Activated CD8-positive, alpha-beta T cell treated with anti-CD3 and anti-CD28 coated beads, Interleukin-2, amount 10 ng/mL, durations not matched to agents 7 days and 5 days (primary cell): ENCODE data around the gene RGS10. TPM values are rescaled to one million over a fixed set of nuclear protein-coding genes. Genes with fewer than 3 reads are reported as not detected.
A peak's percentile ranks its signal among the peaks of the same experiment; 100 is the strongest.

Source experiments
- ATAC-seq: fragments of 150-1000 bp; cut with Tn5 transposase; one replicate; pipeline ENCODE4 v1.10.0; 2021; ENCODE audit warnings: moderate library complexity
- CTCF ChIA-PET: fragments of 350-600 bp; sonication (Branson Sonifier 250); formaldehyde crosslinking; loops from one replicate; lab custom pipeline; 2021; ENCODE audit warnings: antibody characterized with exemption; lab: Charles Lee
- POLR2A ChIA-PET: fragments of 350-600 bp; sonication (Branson Sonifier 250); formaldehyde crosslinking; loops from one replicate; lab custom pipeline; 2021; ENCODE audit warnings: antibody characterized with exemption; lab: Charles Lee
- DNase-seq: peaks from one replicate; pipeline ENCODE4 v3.0.0-alpha.2; 2020
- H3K27ac Mint-ChIP-seq: one replicate; pipeline ENCODE4 v1.8.0; 2021; ENCODE audit warnings: mild to moderate bottlenecking, mixed read lengths
- H3K27me3 Mint-ChIP-seq: one replicate; pipeline ENCODE4 v1.8.0; 2021; ENCODE audit warnings: low read depth, mixed read lengths
- H3K36me3 Mint-ChIP-seq: one replicate; pipeline ENCODE4 v1.8.0; 2021; ENCODE audit warnings: low read depth, mixed read lengths
- H3K4me1 Mint-ChIP-seq: one replicate; pipeline ENCODE4 v1.8.0; 2021; ENCODE audit warnings: low read depth, mixed read lengths
- H3K4me3 Mint-ChIP-seq: one replicate; pipeline ENCODE4 v1.8.0; 2021; ENCODE audit warnings: mild to moderate bottlenecking, mixed read lengths
- H3K9me3 Mint-ChIP-seq: one replicate; pipeline ENCODE4 v1.8.0; 2022; ENCODE audit warnings: mixed read lengths; ENCODE audit not compliant: insufficient read depth
- total RNA-seq, 2 experiments: library from RNA; stranded (reverse); gene quantifications; one replicate each; pipeline ENCODE4 v1.2.3, GENCODE V29; 2021

The RGS10 gene
- total RNA-seq, 2 experiments from 2014 or later, result 166 TPM

DNA sequence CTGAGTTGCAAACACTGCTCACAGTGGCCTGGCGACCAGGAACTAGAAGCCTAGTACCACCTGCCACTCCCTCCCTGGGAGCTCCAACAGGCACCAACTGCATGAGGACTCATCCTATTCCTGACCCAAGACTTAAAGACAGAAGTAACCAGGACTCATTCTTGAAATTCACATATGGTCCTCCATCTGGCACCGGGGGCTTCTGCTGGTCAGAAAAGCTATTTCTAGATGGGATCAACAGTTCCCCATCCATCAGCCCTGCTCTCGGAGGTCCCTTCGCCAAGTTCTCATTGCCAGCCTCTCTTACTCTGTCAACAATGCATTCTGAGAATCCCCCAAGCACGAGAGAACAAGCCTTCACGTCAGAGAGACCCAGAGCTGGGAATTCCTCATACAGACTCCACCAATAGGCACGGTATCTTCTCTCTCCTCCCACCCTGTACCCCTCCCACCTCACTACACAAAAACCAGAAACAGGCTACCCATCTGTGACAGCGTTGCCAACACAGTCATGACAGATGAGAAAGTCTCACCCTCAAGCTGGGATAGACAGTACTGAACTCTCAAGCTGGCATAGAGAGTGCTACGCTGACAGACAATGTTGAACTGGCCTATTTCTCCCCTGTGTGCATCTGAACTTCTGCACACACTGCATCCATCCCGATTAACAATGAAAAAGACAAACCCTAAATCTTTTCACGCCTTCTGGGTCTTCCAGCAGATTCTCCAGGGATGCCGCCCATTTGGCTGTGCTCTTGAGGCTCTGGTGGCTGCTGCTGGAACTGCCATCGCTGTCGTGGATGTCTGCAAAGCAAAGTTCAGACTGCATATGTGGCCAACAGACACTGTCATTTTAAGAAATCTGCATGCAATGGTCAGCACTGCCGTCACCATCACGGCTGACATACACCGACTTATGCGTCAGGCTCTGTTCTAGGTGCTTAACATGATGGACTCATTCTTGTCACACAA lies 15.6 kb downstream of the RGS10 start:
- Mint-ChIP-seq H3K4me1 (peaks cover 57% of the 10 kb centered on the region), H3K36me3 (peaks cover 68% of the 10 kb centered on the region), H3K9me3 (no peaks in the 10 kb centered on the region), H3K4me3 (no peak overlapping the region), H3K27me3 (no peaks in the 10 kb centered on the region), H3K27ac (peak overlapping the region; percentile 50)
- DNase-seq, result no peak
- ChIA-PET POLR2A (interaction anchor here (0.5 to 1.2 kb wide), 2 partner anchors 10 to 260 kb away, joined by 3 to 6 read pairs; no protein-coding TSS in a partner anchor), CTCF (interaction anchor here (1.1 to 4.2 kb wide), 5 partner anchors 9 to 48 kb away, joined by 3 to 28 read pairs (median 5); partner anchors contain the start of gene RGS10)
- no peak for ATAC-seq

DNA sequence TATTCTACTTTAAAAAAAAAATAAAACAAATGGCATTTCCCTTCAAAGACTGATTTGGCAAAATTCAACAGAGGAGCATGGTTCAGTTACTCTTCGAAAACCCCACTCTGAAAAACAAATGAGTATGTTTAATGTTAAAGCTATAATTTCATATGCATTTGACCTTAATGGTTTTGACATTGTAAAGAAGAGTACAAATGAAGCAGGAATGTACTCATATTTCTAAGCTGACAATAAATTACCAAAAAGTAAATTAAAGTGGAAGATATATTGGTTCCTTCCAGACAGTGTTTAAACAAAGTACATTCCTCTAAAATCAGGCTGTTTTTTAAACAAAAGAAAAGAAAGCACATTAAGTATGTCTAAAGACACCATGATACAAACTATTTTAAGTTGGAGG lies 16.4 kb downstream of the RGS10 start:
- H3K4me1 Mint-ChIP-seq, result peaks cover 55% of the 10 kb centered on the region
- POLR2A ChIA-PET, result interaction anchor here (0.5 to 1.2 kb wide), 2 partner anchors 9 to 259 kb away, joined by 3 to 6 read pairs; no protein-coding TSS in a partner anchor

DNA sequence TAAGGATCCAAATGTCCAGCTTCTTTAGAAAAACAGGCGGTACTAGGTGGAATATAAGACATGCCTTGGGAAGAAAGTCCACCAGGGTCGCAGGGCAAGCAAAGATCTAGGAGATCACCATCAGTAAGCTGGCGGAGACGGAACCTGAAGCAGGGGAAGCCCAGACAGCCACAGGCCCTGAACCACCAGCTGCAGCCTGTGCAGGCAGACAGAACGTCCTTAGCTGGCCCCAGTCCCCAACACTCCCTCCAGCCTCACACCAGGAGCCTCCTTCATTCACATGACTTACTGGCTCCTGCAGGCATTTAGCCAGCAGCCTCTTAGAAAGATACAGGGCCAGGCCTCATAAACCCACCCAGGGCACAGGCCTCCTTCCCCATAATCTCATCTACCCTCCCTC lies 17.4 kb downstream of the RGS10 start:
- H3K36me3 Mint-ChIP-seq, result peaks cover 73% of the 10 kb centered on the region
- H3K9me3 Mint-ChIP-seq, result no peaks in the 10 kb centered on the region
- no peak overlapping the region for H3K27ac Mint-ChIP-seq
- ChIA-PET CTCF (interaction anchor here (1.7 to 4.2 kb wide), 2 partner anchors 14 to 17 kb away, joined by 5 to 28 read pairs; partner anchors contain the start of gene RGS10), POLR2A (interaction anchor here (1.4 to 1.7 kb wide), 2 partner anchors 9 to 22 kb away, joined by 3 to 5 read pairs; no protein-coding TSS in a partner anchor)
- DNase-seq (no peak), ATAC-seq (no peak)
- H3K4me3 Mint-ChIP-seq, result no peak overlapping the region
- peaks cover 53% of the 10 kb centered on the region for H3K4me1 Mint-ChIP-seq
- H3K27me3 Mint-ChIP-seq, result no peaks in the 10 kb centered on the region

More for the DNA sequence above, 16.4 kb downstream of the RGS10 start:
- ATAC-seq (no peak), DNase-seq (no peak)
- H3K27me3 Mint-ChIP-seq, result no peaks in the 10 kb centered on the region
- no peak overlapping the region for H3K27ac Mint-ChIP-seq
- CTCF ChIA-PET, result interaction anchor here (0.7 to 4.2 kb wide), 4 partner anchors 8 to 320 kb away, joined by 3 to 28 read pairs (median 10); partner anchors contain the start of gene RGS10
- peaks cover 69% of the 10 kb centered on the region for H3K36me3 Mint-ChIP-seq
- H3K9me3 Mint-ChIP-seq, result no peaks in the 10 kb centered on the region
- no peak overlapping the region for H3K4me3 Mint-ChIP-seq

GRCh38 chr10:119524720-119525070 lies 17.8 kb downstream of the RGS10 start:
- Mint-ChIP-seq H3K9me3 (no peaks in the 10 kb centered on the region), H3K27ac (no peak overlapping the region), H3K36me3 (peaks cover 77% of the 10 kb centered on the region), H3K4me3 (no peak overlapping the region), H3K27me3 (no peaks in the 10 kb centered on the region), H3K4me1 (peaks cover 57% of the 10 kb centered on the region)
- ATAC-seq (no peak), DNase-seq (no peak)
- ChIA-PET POLR2A (interaction anchor here (1.4 to 1.7 kb wide), 2 partner anchors 10 to 22 kb away, joined by 3 to 5 read pairs; no protein-coding TSS in a partner anchor), CTCF (interaction anchor here (4.2 kb wide), 1 partner anchor 18 kb away, joined by 28 read pairs; the partner anchor contains the start of gene RGS10)

- ATAC-seq (peak; percentile 49), DNase-seq (no peak)
- H3K27ac Mint-ChIP-seq, result peak overlapping the region; percentile 23
- H3K9me3 Mint-ChIP-seq, result no peaks in the 10 kb centered on the region
- peaks cover 75% of the 10 kb centered on the region for H3K36me3 Mint-ChIP-seq
- peaks cover 59% of the 10 kb centered on the region for H3K4me1 Mint-ChIP-seq
- CTCF ChIA-PET, result interaction anchor here (4.2 kb wide), 1 partner anchor 18 kb away, joined by 28 read pairs; the partner anchor contains the start of gene RGS10
- H3K27me3 Mint-ChIP-seq, result no peaks in the 10 kb centered on the region
- POLR2A ChIA-PET, result interaction anchor here (1.4 to 1.7 kb wide), 2 partner anchors 10 to 21 kb away, joined by 3 to 5 read pairs; no protein-coding TSS in a partner anchor
- H3K4me3 Mint-ChIP-seq, result no peak overlapping the region
These were observed 18.4 kb downstream of the RGS10 start for GRCh38 chr10:119523895-119524719.

DNA sequence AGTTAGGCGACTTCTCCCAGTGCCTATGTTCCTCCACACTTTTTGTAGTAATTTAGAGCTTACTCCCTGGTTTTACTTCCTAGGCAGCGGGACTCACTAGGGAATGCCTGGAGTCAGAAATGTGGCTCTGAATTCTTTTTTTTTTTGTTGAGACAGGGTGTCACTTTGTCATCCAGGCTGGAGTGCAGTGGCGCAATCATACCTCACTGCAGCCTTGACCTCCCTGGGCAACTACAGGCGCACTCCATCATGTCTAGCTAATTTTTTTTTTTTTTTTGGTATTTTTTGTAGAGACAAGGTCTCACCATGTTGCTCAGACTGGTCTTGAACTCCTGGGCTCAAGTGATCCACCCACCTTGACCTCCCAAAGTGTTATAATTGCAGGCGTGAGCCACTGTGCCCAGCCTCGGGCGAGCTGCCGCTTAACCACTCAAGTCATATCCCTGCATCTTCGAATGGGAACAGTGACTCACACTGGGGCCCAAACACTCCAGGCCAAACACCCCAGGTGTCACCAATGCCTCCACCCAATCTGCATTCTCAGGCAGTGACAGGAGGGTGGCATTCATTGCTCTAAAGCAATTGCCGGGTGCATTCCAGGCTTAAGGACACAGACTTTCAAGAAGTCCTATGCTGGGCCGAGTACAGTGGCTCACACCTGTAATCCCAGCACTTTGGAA lies 19.6 kb downstream of the RGS10 start:
- Mint-ChIP-seq H3K27me3 (no peaks in the 10 kb centered on the region), H3K4me1 (peaks cover 66% of the 10 kb centered on the region), H3K9me3 (no peaks in the 10 kb centered on the region), H3K36me3 (peaks cover 82% of the 10 kb centered on the region), H3K4me3 (no peak overlapping the region), H3K27ac (no peak overlapping the region)
- ATAC-seq (no peak), DNase-seq (no peak)
- POLR2A ChIA-PET, result no interaction called here
- CTCF ChIA-PET, result interaction anchor here (1.2 to 4.2 kb wide), 2 partner anchors 11 to 19 kb away, joined by 4 to 28 read pairs; partner anchors contain the start of gene RGS10

- Mint-ChIP-seq H3K4me1 (peaks cover 66% of the 10 kb centered on the region), H3K9me3 (no peaks in the 10 kb centered on the region), H3K27ac (no peak overlapping the region), H3K27me3 (no peaks in the 10 kb centered on the region), H3K36me3 (peaks cover 78% of the 10 kb centered on the region), H3K4me3 (no peak overlapping the region)
- ChIA-PET POLR2A (no interaction called here), CTCF (no interaction called here)
- DNase-seq (no peak), ATAC-seq (no peak)
These were observed 20.9 kb downstream of the RGS10 start for GRCh38 chr10:119521443-119522204.

- no peak for DNase-seq
- Mint-ChIP-seq H3K4me3 (no peak overlapping the region), H3K9me3 (no peaks in the 10 kb centered on the region), H3K27ac (peak overlapping the region; percentile 92), H3K4me1 (peaks cover 77% of the 10 kb centered on the region), H3K36me3 (peaks cover 79% of the 10 kb centered on the region), H3K27me3 (no peaks in the 10 kb centered on the region)
- no peak for ATAC-seq
- ChIA-PET POLR2A (no interaction called here), CTCF (no interaction called here)
These were observed 22.2 kb downstream of the RGS10 start for GRCh38 chr10:119520283-119520682.

DNA sequence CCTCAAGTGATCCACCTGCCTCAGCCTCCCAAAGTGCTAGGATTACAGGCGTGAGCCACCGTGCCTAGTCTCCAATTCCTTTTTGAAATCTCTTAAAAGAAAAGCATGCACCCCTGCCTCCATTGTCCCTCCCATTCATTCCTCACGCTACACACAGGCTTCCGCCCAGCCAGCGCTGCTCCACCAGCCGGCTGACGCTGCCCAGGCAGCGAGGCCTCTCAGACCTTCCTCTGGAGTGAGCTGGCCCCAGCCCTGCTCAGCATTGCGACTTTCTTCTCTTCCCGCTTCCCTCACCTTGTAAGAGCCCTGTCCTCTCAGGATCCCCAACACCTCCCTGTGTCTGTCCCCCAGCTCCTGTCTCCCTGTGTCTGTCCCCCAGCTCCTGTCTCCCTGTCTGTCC lies 23.6 kb downstream of the RGS10 start:
- no peak for ATAC-seq
- POLR2A ChIA-PET, result interaction anchor here (0.7 to 3.7 kb wide), 3 partner anchors 13 to 23 kb away, joined by 3 to 25 read pairs (median 21); partner anchors contain the start of gene RGS10
- peaks cover 76% of the 10 kb centered on the region for H3K36me3 Mint-ChIP-seq
- H3K4me1 Mint-ChIP-seq, result peaks cover 71% of the 10 kb centered on the region
- no peak for DNase-seq
- H3K27ac Mint-ChIP-seq, result peak overlapping the region; percentile 92
- H3K27me3 Mint-ChIP-seq, result no peaks in the 10 kb centered on the region
- peak overlapping the region; percentile 73 for H3K4me3 Mint-ChIP-seq
- H3K9me3 Mint-ChIP-seq, result no peaks in the 10 kb centered on the region
- CTCF ChIA-PET, result interaction anchor here (1.1 to 3.9 kb wide), 6 partner anchors 8 to 320 kb away, joined by 4 to 43 read pairs (median 11); partner anchors contain the start of genes GRK5 and RGS10

- no peaks in the 10 kb centered on the region for H3K27me3 Mint-ChIP-seq
- DNase-seq (no peak), ATAC-seq (peak; percentile 5)
- ChIA-PET CTCF (interaction anchor here (0.7 to 3.9 kb wide), 11 partner anchors 9 to 328 kb away, joined by 3 to 43 read pairs (median 7); partner anchors contain the start of genes GRK5 and RGS10), POLR2A (interaction anchor here (2.1 to 3.7 kb wide), 3 partner anchors 12 to 24 kb away, joined by 12 to 25 read pairs (median 21); partner anchors contain the start of gene RGS10)
- H3K27ac Mint-ChIP-seq, result peak overlapping the region; percentile 92
- H3K4me1 Mint-ChIP-seq, result peaks cover 73% of the 10 kb centered on the region
- no peaks in the 10 kb centered on the region for H3K9me3 Mint-ChIP-seq
- peak overlapping the region; percentile 73 for H3K4me3 Mint-ChIP-seq
- H3K36me3 Mint-ChIP-seq, result peaks cover 76% of the 10 kb centered on the region
These were observed 24.3 kb downstream of the RGS10 start for GRCh38 chr10:119518176-119518575.
